Skeletal muscle tissue (tissue), 4 donors: ENCODE measurements around the gene UCP3. TPM values are rescaled to one million over a fixed set of nuclear protein-coding genes. Genes with fewer than 3 reads are reported as not detected.

Experiments used
- H3K27ac ChIP-seq: one replicate; pipeline ENCODE4 v1.7.0; 2013; ENCODE audit warnings: mild to moderate bottlenecking, low read depth, low read length, inconsistent platforms
- H3K27me3 ChIP-seq, 3 donors: one replicate each; pipeline ENCODE4 v1.7.0; 2013; ENCODE audit warnings: low read length in 3 of 3; ENCODE audit not compliant: control insufficient read depth in 3 of 3, insufficient read depth in 3 of 3
- H3K36me3 ChIP-seq, 3 donors: one replicate each; pipeline ENCODE4 v1.7.0; 2013; ENCODE audit warnings: low read length in 3 of 3; ENCODE audit not compliant: control insufficient read depth in 3 of 3, insufficient read depth in 3 of 3
- H3K4me1 ChIP-seq, 3 donors: one replicate each; pipeline ENCODE4 v1.7.0; 2013; ENCODE audit warnings: low read length in 3 of 3, mild to moderate bottlenecking in 3 of 3; ENCODE audit not compliant: control insufficient read depth in 3 of 3, insufficient read depth in 3 of 3
- H3K4me3 ChIP-seq, 3 donors: one replicate each; pipeline ENCODE4 v1.7.0; 2013; ENCODE audit warnings: low read length in 3 of 3
- H3K9ac ChIP-seq, 3 donors: one replicate each; pipeline ENCODE4 v1.7.0; 2013; ENCODE audit warnings: low read length in 3 of 3, mild to moderate bottlenecking in 3 of 3, moderate library complexity in 2 of 3, low read depth in 1 of 3
- H3K9me3 ChIP-seq, 3 donors: one replicate each; pipeline ENCODE4 v1.7.0; 2013; ENCODE audit warnings: low read length in 3 of 3; ENCODE audit not compliant: control insufficient read depth in 3 of 3
- total RNA-seq: library from RNA; depleted of rRNA; stranded (reverse); fragments of >200 nt; gene quantifications from one replicate; pipeline ENCODE4 v1.2.3, GENCODE V29; 2014
- donor health status: Osteomylitis.

Gene UCP3, protein sequence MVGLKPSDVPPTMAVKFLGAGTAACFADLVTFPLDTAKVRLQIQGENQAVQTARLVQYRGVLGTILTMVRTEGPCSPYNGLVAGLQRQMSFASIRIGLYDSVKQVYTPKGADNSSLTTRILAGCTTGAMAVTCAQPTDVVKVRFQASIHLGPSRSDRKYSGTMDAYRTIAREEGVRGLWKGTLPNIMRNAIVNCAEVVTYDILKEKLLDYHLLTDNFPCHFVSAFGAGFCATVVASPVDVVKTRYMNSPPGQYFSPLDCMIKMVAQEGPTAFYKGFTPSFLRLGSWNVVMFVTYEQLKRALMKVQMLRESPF
- 1.6 TPM for total RNA-seq

DNA sequence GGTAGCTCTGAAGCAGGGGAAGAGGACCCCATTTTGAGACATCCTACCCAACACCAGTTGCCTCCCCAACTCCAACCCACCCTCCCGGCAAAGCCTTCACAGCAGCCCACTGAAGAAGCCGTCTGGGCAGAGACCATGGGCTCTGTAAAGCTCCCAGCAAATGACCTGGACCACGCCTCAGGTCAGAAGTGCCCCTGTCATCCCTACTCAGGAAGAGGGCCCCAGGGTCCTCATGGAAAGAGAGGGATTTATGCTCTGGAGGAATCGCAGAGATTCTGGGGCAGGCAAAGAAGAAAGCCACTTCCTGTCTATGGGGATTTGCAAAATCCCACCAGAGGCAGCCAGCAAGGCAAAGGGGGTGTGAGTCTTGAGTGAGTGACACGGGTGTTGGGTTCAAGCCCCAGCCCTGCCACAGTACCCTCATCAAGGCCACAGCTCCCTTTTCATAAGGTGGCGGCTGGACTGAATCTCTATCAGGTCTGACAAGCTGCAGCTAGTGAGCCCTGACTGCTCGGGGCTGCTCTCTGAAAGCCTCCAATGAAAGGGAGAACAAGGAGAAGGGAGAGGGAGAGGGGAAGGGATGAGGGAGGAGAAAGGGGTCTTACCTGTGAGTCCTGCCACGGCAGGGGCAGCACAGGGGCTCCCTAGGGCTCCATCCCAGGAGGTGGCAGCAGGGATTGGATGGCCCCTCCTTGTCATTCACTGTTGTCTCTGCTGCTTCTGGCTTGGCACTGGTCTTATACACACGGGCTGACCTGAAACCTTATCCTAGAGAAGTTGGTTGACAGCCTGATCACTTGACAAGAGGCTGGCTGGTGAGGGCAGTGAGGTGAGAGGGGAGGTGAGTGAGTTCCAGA is at the start of gene UCP3:
Gene UCP3, minus strand, starts transcription at position 713 of the 857 bp plus-strand sequence. CDS start 2,043 bp downstream, outside the sequence.
- peak within 1 kb of the TSS; percentile 94 to 100 (median 99) for H3K9ac ChIP-seq
- H3K36me3 ChIP-seq, result peaks cover 35 to 41% (median 36%) of the 10 kb centered on the region in 3 donors
- peak within 1 kb of the TSS; percentile 98 for H3K27ac ChIP-seq
- H3K27me3 ChIP-seq, result no peaks in the 10 kb centered on the region
- H3K9me3 ChIP-seq, result no peaks in the 10 kb centered on the region
- peak within 1 kb of the TSS; percentile 86 to 94 (median 89) for H3K4me3 ChIP-seq
- H3K4me1 ChIP-seq, result peaks cover 56 to 85% (median 62%) of the 10 kb centered on the region in 3 donors

DNA sequence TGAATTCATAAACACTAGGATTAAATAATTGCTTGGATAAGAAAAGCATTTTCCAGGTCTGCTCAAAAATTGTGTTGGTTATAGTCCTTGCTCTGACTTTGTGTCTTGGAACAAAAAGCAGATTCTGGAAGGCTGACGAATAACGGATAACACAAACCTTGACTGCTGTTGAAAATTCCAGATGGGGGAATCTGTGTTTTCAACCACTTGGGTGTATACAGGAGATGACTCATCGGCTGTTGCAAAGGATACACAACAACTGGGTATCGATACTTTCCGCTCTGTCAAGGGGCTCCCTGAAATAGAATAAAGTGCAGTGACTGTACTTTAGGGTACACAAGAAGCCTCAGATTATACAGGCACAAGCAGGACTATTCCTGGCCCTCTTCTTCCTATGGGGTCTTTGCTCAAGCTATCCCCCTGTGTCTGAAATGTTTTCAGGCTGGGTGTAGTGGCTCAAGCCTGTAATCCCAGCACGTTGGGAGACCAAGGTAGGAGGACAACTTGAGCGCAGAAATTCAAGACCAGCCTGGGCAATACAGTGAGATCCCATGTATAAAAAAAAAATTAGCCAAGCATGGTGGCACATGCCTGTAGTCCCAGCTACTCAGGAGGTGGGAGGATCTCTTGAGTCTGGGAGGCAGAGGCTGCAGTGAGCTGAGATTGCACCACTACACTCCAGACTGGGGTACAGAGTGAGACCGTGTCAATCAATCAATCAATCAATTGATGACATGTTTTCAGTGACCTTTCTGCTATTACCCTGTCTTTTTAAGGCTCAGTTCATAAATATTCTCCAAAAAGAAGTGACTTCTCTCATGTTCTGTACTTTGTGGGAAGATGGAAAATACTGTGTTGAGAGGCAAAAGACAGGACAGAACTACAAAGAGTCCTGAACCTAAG is 48.6 kb upstream of the UCP3 start:
- peaks cover 6 to 12% (median 8%) of the 10 kb centered on the region in 3 donors for H3K4me1 ChIP-seq
- no peaks in the 10 kb centered on the region for H3K9me3 ChIP-seq
- H3K27me3 ChIP-seq, result no peaks in the 10 kb centered on the region
- H3K27ac ChIP-seq, result no peak overlapping the region
- H3K4me3 ChIP-seq, result no peak overlapping the region
- H3K36me3 ChIP-seq, result peaks cover 0 to 5% (median 4%) of the 10 kb centered on the region in 3 donors
- no peak overlapping the region for H3K9ac ChIP-seq

DNA sequence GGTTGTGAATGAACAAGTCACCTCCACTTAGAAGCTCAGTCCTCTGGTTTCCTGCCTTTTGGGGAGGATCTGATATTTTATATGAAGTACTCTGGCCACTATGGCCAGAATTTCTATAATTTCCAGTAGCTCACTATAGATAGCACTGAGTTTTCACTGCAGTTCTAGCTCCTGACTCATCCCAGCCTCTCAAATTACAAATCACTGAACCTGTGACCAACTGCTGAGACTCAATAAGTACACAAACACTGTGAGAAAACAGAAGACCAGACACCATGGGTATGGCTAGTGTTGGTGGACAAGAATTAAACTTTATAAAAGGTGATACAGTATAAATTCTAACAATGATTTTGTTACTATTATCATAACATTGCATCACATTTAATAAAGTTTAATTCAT is 47.1 kb upstream of the UCP3 start:
- peaks cover 6 to 12% (median 8%) of the 10 kb centered on the region in 3 donors for H3K4me1 ChIP-seq
- H3K4me3 ChIP-seq, result no peak overlapping the region
- H3K27ac ChIP-seq, result peak overlapping the region; percentile 61
- H3K9ac ChIP-seq, result peak overlapping the region in 1 of 3 donors; percentile 11
- H3K27me3 ChIP-seq, result no peaks in the 10 kb centered on the region
- no peaks in the 10 kb centered on the region for H3K9me3 ChIP-seq
- H3K36me3 ChIP-seq, result peaks cover 0 to 11% (median 4%) of the 10 kb centered on the region in 3 donors

DNA sequence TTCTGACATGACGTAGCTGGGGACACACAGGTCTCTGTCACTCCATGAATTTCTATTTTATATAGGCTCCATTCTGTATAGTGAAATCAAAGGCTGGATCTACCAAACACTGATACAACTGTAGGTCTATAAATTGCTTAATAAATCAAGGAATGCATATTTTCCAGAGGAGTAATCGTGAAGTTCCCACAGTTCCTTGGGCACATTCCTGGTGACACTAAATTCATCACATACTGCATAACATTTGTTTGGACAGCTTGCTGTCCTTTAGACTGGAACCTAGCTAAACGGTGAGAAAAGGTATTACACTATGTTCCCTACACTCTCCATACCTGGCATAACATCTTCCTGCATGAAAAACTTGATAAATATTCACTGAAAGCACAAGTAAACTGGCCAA is 41.6 kb upstream of the UCP3 start:
- Histone ChIP-seq H3K27ac (no peak overlapping the region), H3K9ac (no peak overlapping the region), H3K36me3 (peaks cover 0 to 26% (median 16%) of the 10 kb centered on the region in 3 donors), H3K9me3 (no peaks in the 10 kb centered on the region), H3K4me3 (no peak overlapping the region), H3K4me1 (peaks cover 1 to 3% (median 2%) of the 10 kb centered on the region in 3 donors), H3K27me3 (no peaks in the 10 kb centered on the region)

DNA sequence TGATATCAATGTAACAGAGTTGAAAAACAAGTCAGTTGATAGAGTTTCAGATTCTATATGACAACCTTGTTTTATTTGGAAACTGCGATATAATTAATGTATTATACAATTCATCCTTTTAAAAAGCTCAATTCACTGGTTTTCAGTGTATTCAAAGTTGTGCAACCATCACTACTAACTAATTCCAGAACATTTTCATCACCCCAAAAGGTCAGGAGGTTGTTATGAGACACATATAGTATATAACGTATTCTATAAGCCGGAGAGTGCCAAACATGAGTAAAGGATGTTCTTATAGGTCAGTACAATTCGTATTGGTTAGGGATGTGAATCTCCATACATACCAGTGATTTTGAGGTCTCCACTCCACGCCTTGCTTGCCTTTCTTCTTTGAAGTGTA is 40.1 kb upstream of the UCP3 start:
- H3K4me1 ChIP-seq, result no peaks in the 10 kb centered on the region
- no peak overlapping the region for H3K9ac ChIP-seq
- peaks cover 0 to 26% (median 16%) of the 10 kb centered on the region in 3 donors for H3K36me3 ChIP-seq
- H3K9me3 ChIP-seq, result no peaks in the 10 kb centered on the region
- H3K4me3 ChIP-seq, result no peak overlapping the region
- H3K27me3 ChIP-seq, result no peaks in the 10 kb centered on the region
- no peak overlapping the region for H3K27ac ChIP-seq

DNA sequence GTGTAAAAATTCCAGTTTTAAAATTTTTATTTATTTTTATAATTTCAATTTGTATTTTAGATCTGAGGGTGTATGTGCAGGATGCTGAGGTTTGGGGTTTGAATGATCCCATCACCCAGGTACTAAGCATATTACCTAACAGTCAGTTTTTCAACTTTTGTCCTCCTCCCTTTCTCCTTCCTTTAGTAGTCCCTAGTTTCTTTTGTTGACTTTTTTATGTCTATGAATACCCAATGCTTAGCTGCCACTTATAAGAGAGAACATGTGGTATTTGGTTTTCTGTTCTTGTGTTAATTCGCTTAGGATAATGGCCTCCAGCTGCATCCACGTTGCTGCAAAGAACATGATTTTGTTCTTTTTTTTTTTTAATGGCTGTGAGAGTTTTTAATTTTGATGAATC is 35.7 kb upstream of the UCP3 start:
- Histone ChIP-seq H3K4me3 (no peak overlapping the region), H3K9me3 (no peaks in the 10 kb centered on the region), H3K27me3 (no peaks in the 10 kb centered on the region), H3K36me3 (peaks cover 3 to 26% (median 26%) of the 10 kb centered on the region in 3 donors), H3K27ac (no peak overlapping the region), H3K4me1 (no peaks in the 10 kb centered on the region), H3K9ac (no peak overlapping the region)

DNA sequence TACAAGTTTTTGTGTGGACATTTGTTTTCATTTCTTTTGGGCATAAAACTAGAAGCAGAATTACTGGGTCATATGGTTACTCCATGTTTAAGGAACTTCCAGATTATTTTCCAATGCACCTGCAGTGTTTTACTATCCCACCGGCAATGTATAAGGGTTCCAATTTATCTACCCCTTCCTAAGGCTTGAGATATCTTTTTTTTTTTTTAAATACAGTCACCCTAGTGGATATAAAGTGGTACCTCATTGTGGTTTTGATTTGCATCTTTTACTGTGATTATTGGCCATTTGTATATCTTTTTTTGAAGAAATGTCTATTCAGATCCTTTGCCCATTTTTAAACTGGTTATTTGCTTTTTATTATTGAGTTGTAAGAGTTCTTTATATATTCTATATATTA is 34.6 kb upstream of the UCP3 start:
- peaks cover 3 to 27% (median 24%) of the 10 kb centered on the region in 3 donors for H3K36me3 ChIP-seq
- H3K4me1 ChIP-seq, result no peaks in the 10 kb centered on the region

DNA sequence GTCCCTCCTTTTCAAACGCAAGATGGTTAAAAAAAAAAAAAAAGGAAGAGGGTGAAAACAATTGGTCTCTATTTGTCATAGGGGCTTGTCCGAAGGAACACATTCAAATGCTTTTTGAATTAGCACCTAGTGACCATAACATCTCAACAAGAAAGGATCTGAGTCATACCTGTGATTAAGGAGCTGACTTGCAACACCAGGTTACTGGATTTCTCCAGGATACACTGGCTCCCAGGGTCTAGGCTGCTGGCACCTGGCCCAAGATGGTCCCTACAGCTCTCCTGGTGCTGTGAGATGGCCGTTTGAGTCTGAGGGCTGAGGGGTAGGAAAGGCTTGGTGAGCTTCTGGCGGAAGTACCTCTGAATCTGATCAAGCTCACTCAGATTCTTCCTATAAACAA is 28.4 kb upstream of the UCP3 start:
- Histone ChIP-seq H3K4me1 (no peaks in the 10 kb centered on the region), H3K27me3 (no peaks in the 10 kb centered on the region), H3K36me3 (peaks cover 26 to 49% (median 41%) of the 10 kb centered on the region in 3 donors), H3K9ac (no peak overlapping the region), H3K27ac (no peak overlapping the region), H3K9me3 (no peaks in the 10 kb centered on the region), H3K4me3 (no peak overlapping the region)

More for the DNA sequence above, 34.6 kb upstream of the UCP3 start:
- Histone ChIP-seq H3K27ac (no peak overlapping the region), H3K9ac (no peak overlapping the region), H3K4me3 (no peak overlapping the region), H3K27me3 (no peaks in the 10 kb centered on the region), H3K9me3 (no peaks in the 10 kb centered on the region)

DNA sequence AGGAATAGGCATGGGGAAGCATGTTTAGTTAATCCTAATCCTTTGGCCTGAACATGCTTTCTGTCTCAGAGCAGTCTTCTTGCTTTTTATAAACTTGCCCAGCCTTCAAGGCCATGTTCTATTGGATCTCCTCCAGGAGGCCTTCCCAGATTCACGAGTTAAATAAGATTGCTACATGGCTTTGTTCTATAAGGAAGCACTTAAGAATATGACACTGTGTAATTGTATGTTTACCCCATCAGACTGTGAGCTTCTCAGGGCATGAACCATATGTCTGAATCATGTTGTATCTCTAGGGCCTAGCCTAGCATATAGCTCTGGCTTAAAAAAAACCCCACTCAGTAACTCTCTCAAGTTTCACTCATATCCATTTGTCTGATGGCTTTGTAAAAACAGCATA is 26.4 kb upstream of the UCP3 start:
- H3K4me1 ChIP-seq, result no peaks in the 10 kb centered on the region
- peaks cover 23 to 50% (median 42%) of the 10 kb centered on the region in 3 donors for H3K36me3 ChIP-seq
- H3K27me3 ChIP-seq, result no peaks in the 10 kb centered on the region
- no peak overlapping the region for H3K4me3 ChIP-seq
- H3K27ac ChIP-seq, result no peak overlapping the region
- no peaks in the 10 kb centered on the region for H3K9me3 ChIP-seq
- H3K9ac ChIP-seq, result no peak overlapping the region
